Measurements from ENCODE around the gene PROSER3.

The PROSER3 gene

GRCh38 chr19:35715355-35715809, 42.6 kb upstream of the PROSER3 start:
- no peak for TF ChIP-seq REST (IDR thresholded peaks at IDR 0.05; ENCODE audit: low read depth)
- no peak for TF ChIP-seq EP300 (IDR thresholded peaks at IDR 0.05; ENCODE audit: borderline replicate concordance)
- TF ChIP-seq TAF1 (IDR thresholded peaks at IDR 0.05; ENCODE audit: low read depth) = no peak
- no peak for TF ChIP-seq MAX (IDR thresholded peaks at IDR 0.05)
- TF ChIP-seq CEBPB (IDR thresholded peaks at IDR 0.05) = no peak
- TF ChIP-seq YY1 (IDR thresholded peaks at IDR 0.05; ENCODE audit: low read depth) = no peak
- no peak for TF ChIP-seq TCF12 (IDR thresholded peaks at IDR 0.05; ENCODE audit: low read depth)
- TF ChIP-seq RAD21 (IDR thresholded peaks at IDR 0.05; ENCODE audit: low read depth) = no peak

- TF ChIP-seq YY1 (IDR thresholded peaks at IDR 0.05; ENCODE audit: low read depth) (no peak), USF1 (IDR thresholded peaks at IDR 0.05) (0 out of 2 replicates have a peak, but pooled peaks have one; percentile 4), MAX (IDR thresholded peaks at IDR 0.05) (peak; percentile 92)
Measured at GRCh38 chr19:35715981-35716800, 41.8 kb upstream of the PROSER3 start.

- TF ChIP-seq REST (IDR thresholded peaks at IDR 0.05; ENCODE audit: low read depth) (peak; percentile 20; the same call in 1 of the 2 replicates), CREB1 (IDR thresholded peaks at IDR 0.05; ENCODE audit: low read depth) (peak; percentile 17; the same call in 1 of the 2 replicates), USF1 (IDR thresholded peaks at IDR 0.05) (peak; percentile 17; the same call in 1 of the 2 replicates), FOXM1 (IDR thresholded peaks at IDR 0.05; ENCODE audit: borderline replicate concordance, low read depth) (no peak), TAF1 (IDR thresholded peaks at IDR 0.05; ENCODE audit: low read depth) (peak; percentile 31), NFIC (IDR thresholded peaks at IDR 0.05) (no peak), RAD21 (IDR thresholded peaks at IDR 0.05; ENCODE audit: low read depth) (peak; percentile 71), CEBPB (IDR thresholded peaks at IDR 0.05) (no peak), ZBTB7A (IDR thresholded peaks at IDR 0.05; ENCODE audit: low read depth) (peak; percentile 89; the same call in 1 of the 2 replicates), EP300 (IDR thresholded peaks at IDR 0.05; ENCODE audit: borderline replicate concordance) (no peak), YY1 (IDR thresholded peaks at IDR 0.05; ENCODE audit: low read depth) (peak; percentile 38), EGR1 (IDR thresholded peaks at IDR 0.05) (peak; percentile 94), TEAD4 (IDR thresholded peaks at IDR 0.05) (no peak), MAX (IDR thresholded peaks at IDR 0.05) (peak; percentile 26; the same call in 1 of the 2 replicates), TCF12 (IDR thresholded peaks at IDR 0.05; ENCODE audit: low read depth) (peak; percentile 77)
Measured at GRCh38 chr19:35716801-35717664, 40.9 kb upstream of the PROSER3 start.

GRCh38 chr19:35717665-35718344, 40.2 kb upstream of the PROSER3 start, which contains the start of gene KMT2B:
Gene KMT2B (plus strand): TSS chr19:35718003. CDS start chr19:35718019, 16 bp downstream.
- TF ChIP-seq EGR1 (IDR thresholded peaks at IDR 0.05) (no peak), FOXM1 (IDR thresholded peaks at IDR 0.05; ENCODE audit: borderline replicate concordance, low read depth) (no peak), RAD21 (IDR thresholded peaks at IDR 0.05; ENCODE audit: low read depth) (no peak), TCF12 (IDR thresholded peaks at IDR 0.05; ENCODE audit: low read depth) (peak; percentile 69; the same call in 1 of the 2 replicates), ZBTB7A (IDR thresholded peaks at IDR 0.05; ENCODE audit: low read depth) (no peak; the same call in 1 of the 2 replicates), NFIC (IDR thresholded peaks at IDR 0.05) (no peak), CEBPB (IDR thresholded peaks at IDR 0.05) (no peak), YY1 (IDR thresholded peaks at IDR 0.05; ENCODE audit: low read depth) (peak; percentile 83), TEAD4 (IDR thresholded peaks at IDR 0.05) (no peak), USF1 (IDR thresholded peaks at IDR 0.05) (no peak; the same call in 1 of the 2 replicates), REST (IDR thresholded peaks at IDR 0.05; ENCODE audit: low read depth) (no peak), CREB1 (IDR thresholded peaks at IDR 0.05; ENCODE audit: low read depth) (peak; percentile 25; the same call in 1 of the 2 replicates), TAF1 (IDR thresholded peaks at IDR 0.05; ENCODE audit: low read depth) (peak; percentile 3; the same call in 1 of the 2 replicates), MAX (IDR thresholded peaks at IDR 0.05) (no peak), EP300 (IDR thresholded peaks at IDR 0.05; ENCODE audit: borderline replicate concordance) (no peak)

All from Ishikawa (cell line).